ENCODE data around the gene COA8.

DNA sequence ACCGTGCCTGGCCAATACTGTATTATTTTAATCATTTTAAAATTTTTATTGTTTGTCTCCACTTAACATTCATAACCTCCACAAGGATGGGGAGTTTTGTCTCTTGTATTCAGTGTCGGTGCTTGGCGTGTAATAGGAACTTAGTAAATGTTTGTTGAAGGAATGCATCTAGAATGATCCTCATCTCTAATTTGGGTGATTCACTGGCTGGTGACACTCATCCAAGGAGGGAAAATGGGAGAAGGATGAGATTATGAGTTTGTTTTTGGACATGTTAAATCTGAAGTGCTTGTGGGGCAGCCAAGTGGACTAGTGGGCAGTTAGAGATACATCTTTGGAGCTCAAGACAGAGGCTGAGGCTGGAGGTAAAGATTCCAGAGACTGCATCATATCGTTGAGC, 71.4 kb downstream of the COA8 start:
- TF ChIP-seq CTCF (IDR thresholded peaks at IDR 0.05) (no peak), POLR2A (IDR thresholded peaks at IDR 0.05) (no peak), POLR2AphosphoS5 (IDR thresholded peaks at IDR 0.05) (no peak)

Data from transverse colon (tissue), 4 donors.